Measurements from ENCODE around the gene KRT4. TPM values are rescaled to one million over a fixed set of nuclear protein-coding genes. Genes with fewer than 3 reads are reported as not detected.

KRT4 gene
- total and polyA plus RNA-seq, 5 donors from 2014 or later: not detected

GRCh38 chr12:52806169-52806811 is 7.6 kb downstream of the KRT4 start:
- DNase-seq (no peak), ATAC-seq (ENCODE audit: low read depth in 2 of 2) (no peak)
- Mint-ChIP-seq H3K27ac (no peak overlapping the region), H3K9me3 (peaks cover 0 to 2% (median 0%) of the 10 kb centered on the region in 7 donors), H3K4me3 (no peak overlapping the region), H3K27me3 (peaks cover 8% of the 10 kb centered on the region), H3K36me3 (no peaks in the 10 kb centered on the region), H3K4me1 (no peaks in the 10 kb centered on the region)
- H3K9me3 ChIP-seq (ENCODE audit: control insufficient read depth in 2 of 2, low read length in 2 of 2): no peaks in the 10 kb centered on the region
- H3K36me3 ChIP-seq (ENCODE audit: control insufficient read depth, insufficient read depth, low read length): no peaks in the 10 kb centered on the region
- H3K27ac ChIP-seq (ENCODE audit: insufficient read depth, low read length, poor library complexity, severe bottlenecking): no peak overlapping the region
- no peaks in the 10 kb centered on the region for H3K27me3 ChIP-seq (ENCODE audit: control insufficient read depth, insufficient read depth, low read length)
- no peak overlapping the region for H3K4me3 ChIP-seq (ENCODE audit: low read depth, low read length)
- no peaks in the 10 kb centered on the region for H3K4me1 ChIP-seq (ENCODE audit: control insufficient read depth, insufficient read depth, low read length, poor library complexity, severe bottlenecking)

GRCh38 chr12:52805739-52806138 is 8.2 kb downstream of the KRT4 start:
- Mint-ChIP-seq H3K36me3 (no peaks in the 10 kb centered on the region), H3K9me3 (peaks cover 0 to 2% (median 0%) of the 10 kb centered on the region in 7 donors), H3K27me3 (peaks cover 10% of the 10 kb centered on the region), H3K4me3 (no peak overlapping the region), H3K27ac (no peak overlapping the region), H3K4me1 (no peaks in the 10 kb centered on the region)
- H3K4me1 ChIP-seq (ENCODE audit: control insufficient read depth, insufficient read depth, low read length, poor library complexity, severe bottlenecking): no peaks in the 10 kb centered on the region
- H3K9me3 ChIP-seq (ENCODE audit: control insufficient read depth in 2 of 2, low read length in 2 of 2): no peaks in the 10 kb centered on the region
- no peaks in the 10 kb centered on the region for H3K27me3 ChIP-seq (ENCODE audit: control insufficient read depth, insufficient read depth, low read length)
- H3K4me3 ChIP-seq (ENCODE audit: low read depth, low read length): no peak overlapping the region
- H3K36me3 ChIP-seq (ENCODE audit: control insufficient read depth, insufficient read depth, low read length): no peaks in the 10 kb centered on the region
- no peak overlapping the region for H3K27ac ChIP-seq (ENCODE audit: insufficient read depth, low read length, poor library complexity, severe bottlenecking)
- DNase-seq (no peak), ATAC-seq (ENCODE audit: low read depth in 2 of 2) (no peak)

GRCh38 chr12:52805000-52805399 is 8.9 kb downstream of the KRT4 start:
- Mint-ChIP-seq H3K36me3 (no peaks in the 10 kb centered on the region), H3K27ac (no peak overlapping the region), H3K9me3 (no peaks in the 10 kb centered on the region), H3K27me3 (peaks cover 12% of the 10 kb centered on the region), H3K4me1 (no peaks in the 10 kb centered on the region), H3K4me3 (peak overlapping the region in 1 of 4 donors; percentile 70)
- ATAC-seq (ENCODE audit: low read depth in 2 of 2) (no peak), DNase-seq (no peak)
- no peaks in the 10 kb centered on the region for H3K4me1 ChIP-seq (ENCODE audit: control insufficient read depth, insufficient read depth, low read length, poor library complexity, severe bottlenecking)
- H3K27me3 ChIP-seq (ENCODE audit: control insufficient read depth, insufficient read depth, low read length): no peaks in the 10 kb centered on the region
- H3K36me3 ChIP-seq (ENCODE audit: control insufficient read depth, insufficient read depth, low read length): no peaks in the 10 kb centered on the region
- no peak overlapping the region for H3K4me3 ChIP-seq (ENCODE audit: low read depth, low read length)
- no peaks in the 10 kb centered on the region for H3K9me3 ChIP-seq (ENCODE audit: control insufficient read depth in 2 of 2, low read length in 2 of 2)
- no peak overlapping the region for H3K27ac ChIP-seq (ENCODE audit: insufficient read depth, low read length, poor library complexity, severe bottlenecking)

GRCh38 chr12:52802442-52802841 is 11.5 kb downstream of the KRT4 start:
- H3K36me3 ChIP-seq (ENCODE audit: control insufficient read depth, insufficient read depth, low read length): no peaks in the 10 kb centered on the region

GRCh38 chr12:52801773-52802172 is 12.1 kb downstream of the KRT4 start:
- ATAC-seq (ENCODE audit: low read depth in 2 of 2): no peak
- Mint-ChIP-seq H3K36me3 (no peaks in the 10 kb centered on the region), H3K4me3 (no peak overlapping the region), H3K4me1 (no peaks in the 10 kb centered on the region), H3K9me3 (peaks cover 0 to 2% (median 0%) of the 10 kb centered on the region in 7 donors), H3K27me3 (peaks cover 8% of the 10 kb centered on the region), H3K27ac (no peak overlapping the region)
- Histone ChIP-seq H3K9me3 (ENCODE audit: control insufficient read depth in 2 of 2, low read length in 2 of 2) (no peaks in the 10 kb centered on the region), H3K4me3 (ENCODE audit: low read depth, low read length) (no peak overlapping the region), H3K36me3 (ENCODE audit: control insufficient read depth, insufficient read depth, low read length) (no peaks in the 10 kb centered on the region), H3K4me1 (ENCODE audit: control insufficient read depth, insufficient read depth, low read length, poor library complexity, severe bottlenecking) (no peaks in the 10 kb centered on the region), H3K27me3 (ENCODE audit: control insufficient read depth, insufficient read depth, low read length) (no peaks in the 10 kb centered on the region), H3K27ac (ENCODE audit: insufficient read depth, low read length, poor library complexity, severe bottlenecking) (no peak overlapping the region)
- DNase-seq: no peak

More at GRCh38 chr12:52802442-52802841, 11.5 kb downstream of the KRT4 start:
- ATAC-seq (ENCODE audit: low read depth in 2 of 2): no peak
- H3K4me3 Mint-ChIP-seq: no peak overlapping the region
- no peak overlapping the region for H3K4me3 ChIP-seq (ENCODE audit: low read depth, low read length)
- H3K27me3 Mint-ChIP-seq: peaks cover 8% of the 10 kb centered on the region
- H3K27me3 ChIP-seq (ENCODE audit: control insufficient read depth, insufficient read depth, low read length): no peaks in the 10 kb centered on the region
- H3K27ac Mint-ChIP-seq: no peak overlapping the region
- no peak overlapping the region for H3K27ac ChIP-seq (ENCODE audit: insufficient read depth, low read length, poor library complexity, severe bottlenecking)
- peaks cover 0 to 2% (median 0%) of the 10 kb centered on the region in 7 donors for H3K9me3 Mint-ChIP-seq
- no peak for DNase-seq
- H3K4me1 Mint-ChIP-seq: no peaks in the 10 kb centered on the region
- no peaks in the 10 kb centered on the region for H3K9me3 ChIP-seq (ENCODE audit: control insufficient read depth in 2 of 2, low read length in 2 of 2)
- no peaks in the 10 kb centered on the region for H3K4me1 ChIP-seq (ENCODE audit: control insufficient read depth, insufficient read depth, low read length, poor library complexity, severe bottlenecking)
- H3K36me3 Mint-ChIP-seq: no peaks in the 10 kb centered on the region

- no peaks in the 10 kb centered on the region for H3K4me1 ChIP-seq (ENCODE audit: control insufficient read depth, insufficient read depth, low read length, poor library complexity, severe bottlenecking)
- no peaks in the 10 kb centered on the region for H3K36me3 ChIP-seq (ENCODE audit: control insufficient read depth, insufficient read depth, low read length)
- H3K9me3 Mint-ChIP-seq: peaks cover 0 to 2% (median 0%) of the 10 kb centered on the region in 7 donors
- no peak overlapping the region for H3K4me3 ChIP-seq (ENCODE audit: low read depth, low read length)
- peaks cover 8% of the 10 kb centered on the region for H3K27me3 Mint-ChIP-seq
- H3K4me1 Mint-ChIP-seq: no peaks in the 10 kb centered on the region
- H3K9me3 ChIP-seq (ENCODE audit: control insufficient read depth in 2 of 2, low read length in 2 of 2): no peaks in the 10 kb centered on the region
- no peak overlapping the region for H3K4me3 Mint-ChIP-seq
- H3K27ac Mint-ChIP-seq: no peak overlapping the region
- H3K27ac ChIP-seq (ENCODE audit: insufficient read depth, low read length, poor library complexity, severe bottlenecking): no peak overlapping the region
- H3K36me3 Mint-ChIP-seq: no peaks in the 10 kb centered on the region
- H3K27me3 ChIP-seq (ENCODE audit: control insufficient read depth, insufficient read depth, low read length): no peaks in the 10 kb centered on the region
- no peak for ATAC-seq (ENCODE audit: low read depth in 2 of 2)
- DNase-seq: no peak
Measured at GRCh38 chr12:52800259-52800917, 13.5 kb downstream of the KRT4 start.

GRCh38 chr12:52799505-52800211 is 14.3 kb downstream of the KRT4 start:
- ATAC-seq (ENCODE audit: low read depth in 2 of 2) (no peak), DNase-seq (no peak)
- Histone ChIP-seq H3K4me3 (ENCODE audit: low read depth, low read length) (no peak overlapping the region), H3K27ac (ENCODE audit: insufficient read depth, low read length, poor library complexity, severe bottlenecking) (no peak overlapping the region), H3K36me3 (ENCODE audit: control insufficient read depth, insufficient read depth, low read length) (no peaks in the 10 kb centered on the region), H3K27me3 (ENCODE audit: control insufficient read depth, insufficient read depth, low read length) (no peaks in the 10 kb centered on the region), H3K9me3 (ENCODE audit: control insufficient read depth in 2 of 2, low read length in 2 of 2) (no peaks in the 10 kb centered on the region), H3K4me1 (ENCODE audit: control insufficient read depth, insufficient read depth, low read length, poor library complexity, severe bottlenecking) (no peaks in the 10 kb centered on the region)
- H3K4me3 Mint-ChIP-seq: no peak overlapping the region
- no peak overlapping the region for H3K27ac Mint-ChIP-seq
- peaks cover 8% of the 10 kb centered on the region for H3K27me3 Mint-ChIP-seq
- H3K4me1 Mint-ChIP-seq: no peaks in the 10 kb centered on the region
- no peaks in the 10 kb centered on the region for H3K36me3 Mint-ChIP-seq
- H3K9me3 Mint-ChIP-seq: peaks cover 0 to 2% (median 0%) of the 10 kb centered on the region in 7 donors

Measured in CD4-positive, CD25-positive, alpha-beta regulatory T cell (primary cell).